H54 (cell line): ENCODE data around the gene PANX2.

ENCODE experiments used
- DNase-seq: peaks from one replicate; pipeline ENCODE4 v3.0.0; 2011; ENCODE audit warnings: low spot score, mixed read lengths; ENCODE audit not compliant: insufficient read length
- FAIRE-seq: peaks from 3 replicates; lab custom pipeline; 2011; peaks lifted over from hg19 to GRCh38; lab: Jason Lieb, UNC
- POLR2A ChIP-seq: IDR thresholded peaks from 2 replicates; pipeline ENCODE4 v1.6.1; 2011; ENCODE audit warnings: low read depth, mild to moderate bottlenecking, low read length

PANX2 gene

DNA sequence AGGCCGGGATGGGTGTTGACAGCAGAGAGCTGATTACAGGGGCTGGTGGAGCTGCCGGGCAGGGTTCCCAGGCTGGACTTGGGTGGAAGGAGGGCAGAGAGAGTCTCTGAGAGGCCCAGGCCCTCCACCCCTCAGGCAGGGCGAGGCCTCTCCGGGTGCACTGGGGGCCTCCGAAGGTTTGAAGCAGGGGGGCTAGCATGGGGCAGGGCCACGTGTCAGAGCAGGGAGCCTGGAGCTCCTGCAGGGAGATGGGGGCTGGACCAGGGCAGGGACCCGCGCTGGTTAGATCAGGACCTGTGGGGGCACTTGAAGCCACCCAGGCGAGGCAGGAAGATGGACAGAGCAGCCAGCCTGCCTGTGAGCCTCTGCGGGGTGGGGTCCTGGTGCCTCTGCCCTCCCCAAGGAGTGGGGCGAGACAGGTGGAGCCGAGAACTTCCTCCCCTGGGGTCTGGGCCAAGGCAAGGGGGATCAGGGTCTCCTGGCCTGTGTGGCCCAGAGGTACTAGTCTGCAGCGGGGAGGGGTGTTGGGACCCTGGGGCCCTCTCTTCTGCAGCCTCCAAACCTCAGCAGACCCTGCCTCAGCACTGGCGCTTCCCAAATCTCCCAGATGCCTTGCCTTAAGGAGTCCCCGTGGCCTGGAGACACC is 911 bp downstream of the PANX2 start:
- no peak for TF ChIP-seq POLR2A
- DNase-seq (no peak), FAIRE-seq (no peak)

DNA sequence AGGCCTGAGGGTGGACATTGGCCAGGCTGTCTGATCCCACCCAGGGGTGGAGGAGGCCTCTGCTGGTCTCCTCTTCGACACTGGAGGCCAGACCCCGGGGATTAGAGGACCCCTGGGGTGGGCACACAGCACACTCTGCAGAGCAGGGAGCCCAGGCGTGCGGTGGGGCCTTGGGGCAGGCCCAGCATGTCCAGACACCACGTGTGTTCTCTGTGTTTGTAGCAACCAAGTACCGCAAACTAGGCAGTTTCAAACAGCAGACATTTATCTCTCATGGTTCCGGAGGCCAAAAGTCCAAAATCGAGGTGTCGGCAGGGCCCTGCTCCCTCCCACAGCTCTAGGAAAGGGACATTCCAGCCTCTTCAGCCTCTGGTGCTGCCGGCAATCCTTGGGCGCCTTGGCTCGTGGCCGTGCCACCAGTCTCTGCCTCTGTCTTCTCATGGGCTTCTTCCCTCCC is 1.5 kb downstream of the PANX2 start:
- no peak for TF ChIP-seq POLR2A
- DNase-seq: no peak
- FAIRE-seq: no peak

DNA sequence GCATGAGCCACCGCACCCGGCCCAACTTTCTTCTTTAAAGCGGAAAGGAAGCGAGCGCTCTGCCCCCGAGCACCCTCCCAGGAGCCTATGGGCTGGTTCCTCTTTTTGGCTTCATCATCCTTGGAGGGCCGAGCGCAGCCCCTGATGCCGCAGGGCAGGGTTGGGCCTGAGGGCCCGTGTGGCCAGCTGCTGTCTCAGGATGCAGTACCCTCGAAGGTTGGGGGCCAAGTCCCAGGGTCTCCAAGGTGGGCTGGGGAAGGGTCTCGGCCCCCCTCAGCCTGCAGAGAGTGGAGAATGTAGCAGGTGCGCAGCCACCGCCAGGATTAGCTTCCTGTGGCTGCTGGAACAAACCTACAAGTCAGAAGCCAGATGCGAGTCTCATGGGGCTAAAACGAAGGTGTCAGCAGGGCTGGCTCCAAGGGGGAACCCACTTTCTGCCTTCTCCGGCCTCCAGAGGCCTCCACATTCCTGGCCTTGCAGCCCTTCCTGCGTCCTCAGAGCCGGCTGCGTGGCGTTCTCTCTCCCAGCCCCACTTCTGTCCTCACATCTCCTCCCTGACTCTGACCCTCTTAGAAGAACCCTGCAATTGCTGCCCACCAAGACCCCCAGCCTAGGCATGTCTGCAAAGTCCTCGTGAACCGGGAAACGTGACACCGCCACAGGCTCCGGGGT is 2.9 kb downstream of the PANX2 start:
- DNase-seq (no peak), FAIRE-seq (no peak)
- no peak for TF ChIP-seq POLR2A

DNA sequence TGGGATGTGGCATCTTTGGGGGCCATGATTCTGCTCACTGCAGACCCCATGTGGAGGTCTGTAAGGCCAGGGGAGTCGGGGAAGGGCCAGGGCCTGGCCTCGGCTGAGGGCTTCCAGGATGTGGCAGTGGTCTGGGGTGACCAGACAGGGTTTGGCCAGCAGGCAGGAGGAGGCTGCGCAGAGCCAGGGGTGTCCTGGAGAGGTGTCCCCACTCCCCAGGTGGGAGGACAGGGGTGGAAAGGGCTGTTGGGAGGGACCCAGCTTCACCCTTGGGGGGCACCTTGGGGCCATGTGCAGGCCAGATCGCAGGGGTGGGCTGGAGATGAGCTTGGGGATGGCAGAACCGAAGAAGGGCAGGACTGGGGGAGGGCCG is 3.4 kb downstream of the PANX2 start:
- no peak for DNase-seq
- no peak for FAIRE-seq
- no peak for TF ChIP-seq POLR2A

DNA sequence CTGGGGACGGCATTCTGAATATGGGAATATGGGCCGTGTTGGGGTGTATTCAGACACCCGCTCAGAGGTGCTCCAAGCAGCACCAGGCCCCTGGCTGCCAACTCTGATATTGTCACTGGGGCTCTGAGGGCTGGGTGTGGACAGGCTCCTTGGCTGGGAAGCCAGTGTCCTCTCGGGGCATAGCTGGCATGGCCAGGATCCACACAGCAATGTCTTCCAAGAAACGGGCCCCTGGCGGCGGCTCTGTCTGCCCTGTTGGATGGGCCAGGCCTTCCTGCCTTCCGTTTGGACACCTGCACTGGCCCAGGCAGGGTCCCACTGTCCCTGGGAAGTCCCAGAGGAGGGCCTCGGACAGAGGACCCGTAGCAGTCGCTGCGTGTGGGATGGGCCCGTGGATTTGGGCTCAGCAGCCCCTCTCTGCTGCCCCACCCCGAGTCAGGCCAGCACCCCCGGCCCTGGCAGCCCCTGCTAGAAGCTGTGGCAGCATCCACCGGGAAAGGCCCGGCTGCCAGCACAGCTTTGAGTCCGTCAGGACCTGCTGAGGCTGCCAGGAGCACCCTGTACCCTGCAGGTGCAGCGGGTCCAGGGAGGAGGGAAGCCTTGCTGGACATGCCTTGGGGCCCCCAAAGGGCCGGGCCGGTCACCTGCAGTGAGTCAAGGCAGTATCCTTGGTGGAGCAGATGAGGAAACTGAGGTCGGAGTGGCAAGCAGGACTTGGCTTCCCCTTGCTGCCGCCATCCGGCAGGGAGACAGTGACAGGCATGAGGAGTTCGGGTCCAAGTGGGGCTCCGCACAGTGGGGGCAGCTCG is 4.1 kb downstream of the PANX2 start:
- DNase-seq: no peak
- no peak for TF ChIP-seq POLR2A
- FAIRE-seq: no peak

DNA sequence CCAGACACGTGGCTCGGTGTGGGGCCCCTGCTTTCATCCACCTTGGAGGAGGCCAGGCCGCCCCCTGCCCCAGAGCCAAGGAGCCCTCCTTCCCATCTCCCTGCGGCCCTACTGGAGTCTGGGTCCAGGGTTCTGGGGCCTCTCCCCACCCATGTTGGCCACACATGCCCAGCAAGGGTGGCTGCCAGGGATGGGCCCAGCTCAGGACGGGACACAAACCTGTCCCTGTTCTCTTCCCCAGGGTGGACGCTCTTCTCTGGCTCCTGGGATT is 4.6 kb downstream of the PANX2 start:
- no peak for DNase-seq
- FAIRE-seq: no peak
- TF ChIP-seq POLR2A: no peak

DNA sequence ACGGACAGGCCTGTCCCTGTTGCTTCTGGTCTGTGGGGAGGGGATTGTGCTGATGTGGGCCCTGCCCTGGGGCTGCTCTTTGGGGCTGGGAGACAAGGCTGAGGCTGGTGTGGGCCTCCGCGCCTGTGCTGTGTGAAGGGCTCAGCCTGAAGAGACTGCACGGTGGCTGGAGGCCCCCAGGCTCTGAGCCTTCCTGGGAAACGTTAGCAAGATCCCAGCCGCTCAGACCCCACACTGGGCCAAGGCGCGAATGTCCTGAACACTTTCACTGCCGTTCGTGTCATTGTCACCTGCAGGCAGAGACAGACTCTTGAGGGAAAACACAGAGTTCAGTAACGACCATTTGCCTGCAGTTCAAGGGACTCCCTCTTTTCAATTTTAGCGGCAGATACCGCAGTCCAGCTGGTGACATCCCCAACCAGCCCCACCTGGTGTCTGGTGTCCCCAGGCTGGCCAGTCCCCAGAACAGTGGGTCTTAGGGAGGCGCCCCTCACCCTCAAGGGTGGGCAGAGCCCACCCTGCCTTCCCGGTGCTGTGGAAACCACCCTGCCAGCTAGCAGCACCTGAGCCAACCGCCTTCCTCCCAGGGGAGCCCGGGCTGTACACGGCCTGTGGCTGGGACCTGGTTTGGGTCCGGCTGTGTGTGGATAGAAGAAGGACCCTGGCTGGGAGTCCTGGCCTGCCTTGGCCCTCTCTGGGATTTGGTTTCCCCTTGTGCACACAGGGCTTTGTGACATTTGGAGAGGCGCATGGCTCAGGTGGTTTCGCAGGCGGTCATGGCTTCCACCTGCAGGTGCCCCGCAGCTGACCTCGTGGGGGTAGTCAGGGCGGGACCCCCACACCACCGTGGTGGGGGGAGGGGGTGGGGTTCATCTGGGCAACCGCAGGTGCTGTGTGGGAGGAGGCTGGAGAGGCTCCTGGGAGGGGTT is 5.7 kb downstream of the PANX2 start:
- TF ChIP-seq POLR2A: no peak
- FAIRE-seq: no peak

DNA sequence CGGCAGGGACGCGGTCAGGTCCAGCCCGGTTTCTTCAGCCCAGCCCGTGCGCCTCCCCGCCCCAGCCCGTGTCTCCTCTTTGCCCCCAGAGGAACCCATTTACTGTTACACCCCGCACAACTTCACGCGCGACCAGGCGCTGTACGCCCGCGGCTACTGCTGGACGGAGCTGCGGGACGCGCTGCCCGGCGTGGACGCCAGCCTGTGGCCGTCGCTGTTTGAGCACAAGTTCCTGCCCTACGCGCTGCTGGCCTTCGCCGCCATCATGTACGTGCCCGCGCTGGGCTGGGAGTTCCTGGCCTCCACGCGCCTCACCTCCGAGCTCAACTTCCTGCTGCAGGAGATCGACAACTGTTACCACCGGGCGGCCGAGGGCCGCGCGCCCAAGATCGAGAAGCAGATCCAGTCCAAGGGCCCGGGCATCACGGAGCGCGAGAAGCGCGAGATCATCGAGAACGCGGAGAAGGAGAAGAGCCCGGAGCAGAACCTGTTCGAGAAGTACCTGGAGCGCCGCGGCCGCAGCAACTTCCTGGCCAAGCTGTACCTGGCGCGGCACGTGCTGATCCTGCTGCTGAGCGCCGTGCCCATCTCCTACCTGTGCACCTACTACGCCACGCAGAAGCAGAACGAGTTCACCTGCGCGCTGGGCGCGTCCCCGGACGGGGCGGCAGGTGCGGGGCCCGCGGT is 6.5 kb downstream of the PANX2 start:
- no peak for TF ChIP-seq POLR2A
- DNase-seq: no peak
- FAIRE-seq: no peak

More for the DNA sequence above, 5.7 kb downstream of the PANX2 start:
- DNase-seq: no peak

DNA sequence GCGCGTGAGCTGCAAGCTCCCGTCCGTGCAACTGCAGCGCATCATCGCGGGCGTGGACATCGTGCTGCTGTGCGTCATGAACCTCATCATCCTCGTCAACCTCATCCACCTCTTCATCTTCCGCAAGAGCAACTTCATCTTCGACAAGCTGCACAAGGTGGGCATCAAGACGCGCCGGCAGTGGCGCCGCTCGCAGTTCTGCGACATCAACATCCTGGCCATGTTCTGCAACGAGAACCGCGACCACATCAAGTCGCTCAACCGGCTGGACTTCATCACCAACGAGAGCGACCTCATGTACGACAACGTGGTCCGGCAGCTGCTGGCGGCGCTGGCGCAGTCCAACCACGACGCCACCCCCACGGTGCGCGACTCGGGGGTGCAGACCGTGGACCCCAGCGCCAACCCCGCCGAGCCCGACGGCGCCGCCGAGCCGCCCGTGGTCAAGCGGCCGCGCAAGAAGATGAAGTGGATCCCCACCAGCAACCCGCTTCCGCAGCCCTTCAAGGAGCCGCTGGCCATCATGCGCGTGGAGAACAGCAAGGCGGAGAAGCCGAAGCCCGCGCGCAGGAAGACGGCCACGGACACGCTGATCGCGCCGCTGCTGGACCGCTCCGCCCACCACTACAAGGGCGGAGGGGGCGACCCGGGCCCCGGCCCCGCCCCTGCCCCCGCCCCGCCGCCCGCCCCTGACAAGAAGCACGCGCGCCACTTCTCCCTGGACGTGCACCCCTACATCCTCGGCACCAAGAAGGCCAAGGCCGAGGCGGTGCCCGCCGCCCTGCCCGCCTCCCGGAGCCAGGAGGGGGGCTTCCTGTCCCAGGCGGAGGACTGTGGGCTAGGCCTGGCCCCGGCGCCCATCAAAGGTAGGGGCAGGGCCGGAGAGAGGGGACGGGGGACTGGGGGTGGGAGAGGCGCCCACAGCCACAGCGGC is 7.3 kb downstream of the PANX2 start:
- no peak for TF ChIP-seq POLR2A
- no peak for DNase-seq
- no peak for FAIRE-seq

DNA sequence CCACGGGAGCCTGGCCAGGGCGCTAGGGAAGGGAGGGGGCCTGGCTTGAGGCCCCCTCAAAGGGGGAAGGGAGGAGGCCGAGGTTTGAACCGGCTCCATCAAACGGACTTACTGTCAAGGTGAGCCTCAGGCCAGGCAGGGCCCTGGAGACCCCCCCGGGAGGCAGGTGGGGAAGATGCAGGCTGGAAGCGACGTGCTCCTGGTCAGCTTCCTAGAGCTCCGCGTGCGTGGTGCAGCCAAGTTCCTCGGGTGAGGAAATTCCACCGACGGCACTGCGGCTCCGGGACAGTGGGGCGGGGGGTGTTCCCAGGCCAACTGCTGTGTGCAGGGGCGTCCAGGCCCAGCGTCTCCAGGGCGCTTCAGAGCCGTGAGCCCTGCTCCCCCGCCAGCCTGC is 7.9 kb downstream of the PANX2 start:
- FAIRE-seq (no peak), DNase-seq (no peak)
- TF ChIP-seq POLR2A: no peak

DNA sequence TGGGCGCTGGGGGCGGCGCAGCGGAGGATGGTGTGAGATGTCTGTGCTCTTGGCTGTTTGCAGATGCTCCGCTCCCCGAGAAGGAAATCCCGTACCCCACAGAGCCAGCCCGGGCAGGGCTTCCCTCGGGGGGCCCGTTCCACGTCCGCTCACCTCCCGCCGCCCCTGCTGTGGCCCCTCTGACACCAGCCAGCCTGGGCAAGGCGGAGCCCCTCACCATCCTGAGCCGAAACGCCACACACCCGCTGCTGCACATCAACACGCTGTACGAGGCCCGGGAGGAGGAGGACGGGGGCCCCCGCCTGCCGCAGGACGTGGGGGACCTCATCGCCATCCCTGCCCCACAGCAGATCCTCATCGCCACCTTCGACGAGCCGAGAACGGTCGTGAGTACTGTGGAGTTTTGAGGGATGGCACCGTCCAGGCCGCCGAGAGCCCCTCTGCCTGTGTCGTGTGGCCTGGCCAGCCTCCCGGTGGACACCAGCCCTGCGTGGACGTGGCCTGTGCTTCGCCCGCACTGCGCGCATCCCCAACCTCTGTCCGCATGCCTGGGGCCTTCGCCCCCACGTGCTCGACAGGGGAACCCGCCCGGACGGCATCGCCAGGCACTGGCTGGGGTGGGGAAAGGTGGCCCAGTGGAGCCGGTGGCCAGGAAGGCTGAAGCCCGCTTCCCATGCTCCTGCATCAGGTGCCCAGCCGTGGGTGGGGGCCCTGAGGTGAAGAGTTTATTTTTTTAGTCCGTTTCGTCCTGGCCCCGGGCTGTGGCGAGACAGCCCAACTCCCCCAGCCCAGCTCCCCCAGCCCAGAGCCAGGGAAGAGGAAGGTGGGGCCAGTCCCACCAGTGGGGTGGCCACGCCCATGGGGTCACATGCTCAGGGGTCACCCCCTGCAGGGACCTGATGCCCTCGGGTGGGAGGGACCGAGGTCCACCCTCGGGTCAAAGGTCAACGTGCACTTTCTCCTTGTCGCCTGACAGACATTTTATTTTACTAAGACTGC is 8.6 kb downstream of the PANX2 start:
- FAIRE-seq: no peak

More for the DNA sequence above, 8.6 kb downstream of the PANX2 start:
- TF ChIP-seq POLR2A: no peak
- DNase-seq: no peak
